HCT116 (cell line): ENCODE results near the gene CLEC16A.

Source experiments
- CEBPB ChIP-seq: IDR thresholded peaks from 2 replicates; pipeline ENCODE4 v1.6.1; 2012; ENCODE audit warnings: low read depth
- EGR1 ChIP-seq: IDR thresholded peaks from 2 replicates; pipeline ENCODE4 v1.6.1; 2012; ENCODE audit warnings: low read depth
- EZH2 ChIP-seq: fragments of 200-600 bp; sonication (generic); IDR thresholded peaks from 2 replicates; pipeline ENCODE4 v1.6.1; 2017; ENCODE audit warnings: antibody characterized with exemption, mixed run types
- FOSL1 ChIP-seq: IDR thresholded peaks from 2 replicates; pipeline ENCODE4 v1.6.1; 2012; ENCODE audit warnings: low read depth
- JUND ChIP-seq: IDR thresholded peaks from 2 replicates; pipeline ENCODE4 v1.6.1; 2012
- POLR2AphosphoS5 ChIP-seq: IDR thresholded peaks from 2 replicates; pipeline ENCODE4 v1.6.1; 2011; ENCODE audit warnings: mild to moderate bottlenecking, low read depth, low read length, moderate library complexity
- RAD21 ChIP-seq: IDR thresholded peaks from 2 replicates; pipeline ENCODE4 v1.6.1; 2012; ENCODE audit warnings: low read depth, mild to moderate bottlenecking
- SRF ChIP-seq: IDR thresholded peaks from 2 replicates; pipeline ENCODE4 v1.6.1; 2012; ENCODE audit warnings: low read depth
- YY1 ChIP-seq: IDR thresholded peaks from 2 replicates; pipeline ENCODE4 v1.6.1; 2011; ENCODE audit warnings: low read length, low read depth, moderate library complexity, mild to moderate bottlenecking; ENCODE audit not compliant: insufficient replicate concordance; ENCODE audit errors: extremely low read depth
- ZFX ChIP-seq: fragments of 450-650 bp; IDR thresholded peaks from 2 replicates; pipeline ENCODE4 v1.6.1; 2017
- ZNF274 ChIP-seq: fragments of 200-500 bp; sonication (Bioruptor generic); IDR thresholded peaks from 2 replicates; pipeline ENCODE4 v1.6.1; 2014; ENCODE audit warnings: mild to moderate bottlenecking, low read depth, low read length, inconsistent platforms
- TF ChIP-seq, protein P1 (sequence below), 3 experiments: fragments of 200-600 bp in 1 of 3; sonication (generic) in 1 of 3; IDR thresholded peaks in 2 of 3; conservative IDR thresholded peaks in 1 of 3; 2 replicates each; pipeline ENCODE4 v1.5.1; 2012 to 2017; ENCODE audit warnings: low read depth in 2 of 3, low read length in 2 of 3, antibody characterized with exemption in 1 of 3, borderline replicate concordance in 1 of 3, control low read depth in 1 of 3, mild to moderate bottlenecking in 1 of 3, mixed read lengths in 1 of 3, mixed run types in 1 of 3, moderate library complexity in 1 of 3; ENCODE audit not compliant: insufficient read depth in 1 of 3
- TF ChIP-seq, protein P2 (sequence below): IDR thresholded peaks from 2 replicates; pipeline ENCODE4 v1.6.1; 2012; ENCODE audit warnings: low read depth
- TF ChIP-seq, protein P3 (sequence below): IDR thresholded peaks from 2 replicates; pipeline ENCODE4 v1.6.1; 2012

DNA sequence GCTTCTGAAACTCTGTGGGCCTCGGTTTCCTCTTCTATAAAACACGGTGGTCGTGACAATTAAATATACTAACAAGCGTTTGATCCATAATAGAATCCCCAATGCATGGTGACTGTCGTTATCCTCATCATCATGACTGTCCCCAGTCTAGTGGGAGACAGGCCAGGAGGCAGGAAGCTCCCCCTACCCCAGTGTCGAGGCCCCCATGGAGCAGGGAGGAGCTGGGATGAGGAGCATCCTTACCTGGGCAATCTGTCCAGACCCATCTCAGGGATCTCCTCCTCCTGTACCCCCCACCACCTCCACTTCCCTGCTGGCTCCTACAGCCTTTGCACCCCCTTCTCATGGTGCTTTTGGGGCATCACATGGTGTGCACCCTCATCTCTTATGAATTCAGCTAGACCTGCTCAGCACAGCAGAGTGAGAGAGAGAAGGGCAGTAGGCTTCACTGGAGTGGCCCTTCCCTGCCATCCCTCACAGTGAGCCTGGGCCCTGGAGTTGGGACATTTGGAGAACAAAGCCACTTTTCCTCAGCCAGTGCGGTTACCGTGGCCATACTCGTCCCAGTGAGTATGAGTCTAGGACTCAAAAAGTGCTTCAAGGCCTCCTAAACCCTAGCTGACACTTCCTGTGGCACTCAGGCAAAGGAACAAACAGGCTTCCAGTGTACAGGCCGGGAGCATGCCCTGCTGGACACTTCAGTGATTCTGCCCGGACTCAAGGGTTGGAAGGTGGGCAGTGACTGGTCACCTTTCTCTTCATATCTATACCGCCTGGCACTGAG is 148.6 kb downstream of the CLEC16A start:
- TF ChIP-seq YY1 (no peak), JUND (no peak), EZH2 (no peak), RAD21 (no peak), SRF (no peak), FOSL1 (no peak), POLR2AphosphoS5 (no peak), ZFX (no peak), EGR1 (no peak), CEBPB (no peak), ZNF274 (no peak)
- TF ChIP-seq, protein P1, sequence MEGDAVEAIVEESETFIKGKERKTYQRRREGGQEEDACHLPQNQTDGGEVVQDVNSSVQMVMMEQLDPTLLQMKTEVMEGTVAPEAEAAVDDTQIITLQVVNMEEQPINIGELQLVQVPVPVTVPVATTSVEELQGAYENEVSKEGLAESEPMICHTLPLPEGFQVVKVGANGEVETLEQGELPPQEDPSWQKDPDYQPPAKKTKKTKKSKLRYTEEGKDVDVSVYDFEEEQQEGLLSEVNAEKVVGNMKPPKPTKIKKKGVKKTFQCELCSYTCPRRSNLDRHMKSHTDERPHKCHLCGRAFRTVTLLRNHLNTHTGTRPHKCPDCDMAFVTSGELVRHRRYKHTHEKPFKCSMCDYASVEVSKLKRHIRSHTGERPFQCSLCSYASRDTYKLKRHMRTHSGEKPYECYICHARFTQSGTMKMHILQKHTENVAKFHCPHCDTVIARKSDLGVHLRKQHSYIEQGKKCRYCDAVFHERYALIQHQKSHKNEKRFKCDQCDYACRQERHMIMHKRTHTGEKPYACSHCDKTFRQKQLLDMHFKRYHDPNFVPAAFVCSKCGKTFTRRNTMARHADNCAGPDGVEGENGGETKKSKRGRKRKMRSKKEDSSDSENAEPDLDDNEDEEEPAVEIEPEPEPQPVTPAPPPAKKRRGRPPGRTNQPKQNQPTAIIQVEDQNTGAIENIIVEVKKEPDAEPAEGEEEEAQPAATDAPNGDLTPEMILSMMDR (IDR thresholded peaks at IDR 0.05 in 2 of 3, conservative IDR thresholded peaks at IDR 0.05 in 1 of 3; ENCODE audit: borderline replicate concordance in 1 of 3, insufficient read depth in 1 of 3, low read depth in 2 of 3, low read length in 2 of 3), result no peak
- TF ChIP-seq, protein P2, sequence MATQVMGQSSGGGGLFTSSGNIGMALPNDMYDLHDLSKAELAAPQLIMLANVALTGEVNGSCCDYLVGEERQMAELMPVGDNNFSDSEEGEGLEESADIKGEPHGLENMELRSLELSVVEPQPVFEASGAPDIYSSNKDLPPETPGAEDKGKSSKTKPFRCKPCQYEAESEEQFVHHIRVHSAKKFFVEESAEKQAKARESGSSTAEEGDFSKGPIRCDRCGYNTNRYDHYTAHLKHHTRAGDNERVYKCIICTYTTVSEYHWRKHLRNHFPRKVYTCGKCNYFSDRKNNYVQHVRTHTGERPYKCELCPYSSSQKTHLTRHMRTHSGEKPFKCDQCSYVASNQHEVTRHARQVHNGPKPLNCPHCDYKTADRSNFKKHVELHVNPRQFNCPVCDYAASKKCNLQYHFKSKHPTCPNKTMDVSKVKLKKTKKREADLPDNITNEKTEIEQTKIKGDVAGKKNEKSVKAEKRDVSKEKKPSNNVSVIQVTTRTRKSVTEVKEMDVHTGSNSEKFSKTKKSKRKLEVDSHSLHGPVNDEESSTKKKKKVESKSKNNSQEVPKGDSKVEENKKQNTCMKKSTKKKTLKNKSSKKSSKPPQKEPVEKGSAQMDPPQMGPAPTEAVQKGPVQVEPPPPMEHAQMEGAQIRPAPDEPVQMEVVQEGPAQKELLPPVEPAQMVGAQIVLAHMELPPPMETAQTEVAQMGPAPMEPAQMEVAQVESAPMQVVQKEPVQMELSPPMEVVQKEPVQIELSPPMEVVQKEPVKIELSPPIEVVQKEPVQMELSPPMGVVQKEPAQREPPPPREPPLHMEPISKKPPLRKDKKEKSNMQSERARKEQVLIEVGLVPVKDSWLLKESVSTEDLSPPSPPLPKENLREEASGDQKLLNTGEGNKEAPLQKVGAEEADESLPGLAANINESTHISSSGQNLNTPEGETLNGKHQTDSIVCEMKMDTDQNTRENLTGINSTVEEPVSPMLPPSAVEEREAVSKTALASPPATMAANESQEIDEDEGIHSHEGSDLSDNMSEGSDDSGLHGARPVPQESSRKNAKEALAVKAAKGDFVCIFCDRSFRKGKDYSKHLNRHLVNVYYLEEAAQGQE, result no peak
- TF ChIP-seq, protein P3, sequence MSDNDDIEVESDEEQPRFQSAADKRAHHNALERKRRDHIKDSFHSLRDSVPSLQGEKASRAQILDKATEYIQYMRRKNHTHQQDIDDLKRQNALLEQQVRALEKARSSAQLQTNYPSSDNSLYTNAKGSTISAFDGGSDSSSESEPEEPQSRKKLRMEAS, result no peak
